ENCODE measurements around the gene SCD. TPM values are rescaled to one million over a fixed set of nuclear protein-coding genes. Genes with fewer than 3 reads are reported as not detected.

Gene SCD
- total RNA-seq, 1 donor from 2014 or later: 428 TPM

DNA sequence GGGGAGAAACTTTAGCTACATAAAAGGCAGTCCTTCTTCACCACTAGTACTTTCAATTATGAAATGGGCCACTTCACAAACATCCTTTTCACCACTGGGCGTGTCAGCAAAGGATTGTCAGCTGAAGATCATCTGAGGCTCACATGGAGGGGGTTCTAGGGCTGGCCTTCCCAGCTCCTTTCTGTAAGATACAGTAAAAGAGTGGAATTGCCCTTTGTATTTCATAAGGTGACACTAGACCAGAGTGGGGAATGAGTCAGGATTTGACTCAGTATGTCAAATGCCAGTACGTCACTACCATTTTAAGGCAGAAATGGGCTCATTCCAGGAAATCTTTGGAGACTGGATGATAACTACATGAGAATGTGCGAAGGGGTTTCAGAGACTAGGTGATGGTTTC, 39.3 kb upstream of the SCD start:
- Histone ChIP-seq H3K27me3 (ENCODE audit: insufficient read depth, low read length) (peaks cover 29% of the 10 kb centered on the region), H3K4me1 (ENCODE audit: insufficient read depth, low read length) (no peaks in the 10 kb centered on the region), H3K27ac (ENCODE audit: low read depth, low read length) (no peak overlapping the region), H3K4me3 (ENCODE audit: insufficient read depth, low read depth, low read length) (no peak overlapping the region), H3K79me2 (ENCODE audit: insufficient read depth, low read length) (no peaks in the 10 kb centered on the region), H3K9ac (ENCODE audit: low read length) (no peak overlapping the region), H4K20me1 (ENCODE audit: insufficient read depth, low read length) (no peaks in the 10 kb centered on the region), H3K4me2 (ENCODE audit: low read length) (no peak overlapping the region), H2AFZ (ENCODE audit: low read depth, low read length) (no peak overlapping the region), H3K9me3 (ENCODE audit: insufficient read depth, low read depth, low read length) (no peaks in the 10 kb centered on the region), H3K36me3 (ENCODE audit: insufficient read depth, low read length) (no peaks in the 10 kb centered on the region)
- Mint-ChIP-seq H3K27me3 (ENCODE audit: low read depth, unreplicated experiment) (peaks cover 20% of the 10 kb centered on the region), H3K4me3 (ENCODE audit: unreplicated experiment) (no peak overlapping the region), H3K36me3 (ENCODE audit: low read depth, unreplicated experiment) (no peaks in the 10 kb centered on the region), H3K27ac (ENCODE audit: unreplicated experiment) (peak overlapping the region; percentile 71), H3K9me3 (ENCODE audit: unreplicated experiment) (no peaks in the 10 kb centered on the region), H3K4me1 (ENCODE audit: low read depth, unreplicated experiment) (peaks cover 5% of the 10 kb centered on the region)
- TF ChIP-seq, protein P1, sequence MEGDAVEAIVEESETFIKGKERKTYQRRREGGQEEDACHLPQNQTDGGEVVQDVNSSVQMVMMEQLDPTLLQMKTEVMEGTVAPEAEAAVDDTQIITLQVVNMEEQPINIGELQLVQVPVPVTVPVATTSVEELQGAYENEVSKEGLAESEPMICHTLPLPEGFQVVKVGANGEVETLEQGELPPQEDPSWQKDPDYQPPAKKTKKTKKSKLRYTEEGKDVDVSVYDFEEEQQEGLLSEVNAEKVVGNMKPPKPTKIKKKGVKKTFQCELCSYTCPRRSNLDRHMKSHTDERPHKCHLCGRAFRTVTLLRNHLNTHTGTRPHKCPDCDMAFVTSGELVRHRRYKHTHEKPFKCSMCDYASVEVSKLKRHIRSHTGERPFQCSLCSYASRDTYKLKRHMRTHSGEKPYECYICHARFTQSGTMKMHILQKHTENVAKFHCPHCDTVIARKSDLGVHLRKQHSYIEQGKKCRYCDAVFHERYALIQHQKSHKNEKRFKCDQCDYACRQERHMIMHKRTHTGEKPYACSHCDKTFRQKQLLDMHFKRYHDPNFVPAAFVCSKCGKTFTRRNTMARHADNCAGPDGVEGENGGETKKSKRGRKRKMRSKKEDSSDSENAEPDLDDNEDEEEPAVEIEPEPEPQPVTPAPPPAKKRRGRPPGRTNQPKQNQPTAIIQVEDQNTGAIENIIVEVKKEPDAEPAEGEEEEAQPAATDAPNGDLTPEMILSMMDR (IDR thresholded peaks at IDR 0.05; ENCODE audit: insufficient read depth, low read depth, low read length): no peak
- TF ChIP-seq EZH2 (IDR thresholded peaks at IDR 0.05; ENCODE audit: insufficient read depth, low read length): no peak
- peak; percentile 48 for DNase-seq (ENCODE audit: low read depth)
- no peak for FAIRE-seq

- Histone ChIP-seq H3K79me2 (ENCODE audit: insufficient read depth, low read length) (no peaks in the 10 kb centered on the region), H2AFZ (ENCODE audit: low read depth, low read length) (no peak overlapping the region), H3K4me1 (ENCODE audit: insufficient read depth, low read length) (no peaks in the 10 kb centered on the region), H3K9me3 (ENCODE audit: insufficient read depth, low read depth, low read length) (no peaks in the 10 kb centered on the region), H3K4me2 (ENCODE audit: low read length) (no peak overlapping the region), H3K27me3 (ENCODE audit: insufficient read depth, low read length) (peaks cover 42% of the 10 kb centered on the region), H4K20me1 (ENCODE audit: insufficient read depth, low read length) (no peaks in the 10 kb centered on the region), H3K27ac (ENCODE audit: low read depth, low read length) (no peak overlapping the region), H3K36me3 (ENCODE audit: insufficient read depth, low read length) (no peaks in the 10 kb centered on the region), H3K4me3 (ENCODE audit: insufficient read depth, low read depth, low read length) (no peak overlapping the region), H3K9ac (ENCODE audit: low read length) (no peak overlapping the region)
- TF ChIP-seq, protein P1 (IDR thresholded peaks at IDR 0.05; ENCODE audit: insufficient read depth, low read depth, low read length): no peak
- no peak for TF ChIP-seq EZH2 (IDR thresholded peaks at IDR 0.05; ENCODE audit: insufficient read depth, low read length)
- FAIRE-seq: no peak
- no peak overlapping the region for H3K4me3 Mint-ChIP-seq (ENCODE audit: unreplicated experiment)
- no peaks in the 10 kb centered on the region for H3K9me3 Mint-ChIP-seq (ENCODE audit: unreplicated experiment)
- DNase-seq (ENCODE audit: low read depth): no peak
- no peaks in the 10 kb centered on the region for H3K36me3 Mint-ChIP-seq (ENCODE audit: low read depth, unreplicated experiment)
- H3K27ac Mint-ChIP-seq (ENCODE audit: unreplicated experiment): no peak overlapping the region
- peaks cover 5% of the 10 kb centered on the region for H3K4me1 Mint-ChIP-seq (ENCODE audit: low read depth, unreplicated experiment)
- H3K27me3 Mint-ChIP-seq (ENCODE audit: low read depth, unreplicated experiment): peaks cover 30% of the 10 kb centered on the region
These were observed 35.7 kb upstream of the SCD start for GRCh38 chr10:100311298-100311697.

- H3K9me3 ChIP-seq (ENCODE audit: insufficient read depth, low read depth, low read length): no peaks in the 10 kb centered on the region
- peaks cover 33% of the 10 kb centered on the region for H3K27me3 ChIP-seq (ENCODE audit: insufficient read depth, low read length)
These were observed 31.4 kb upstream of the SCD start for GRCh38 chr10:100315615-100316014.

More at GRCh38 chr10:100315615-100316014, 31.4 kb upstream of the SCD start:
- no peak overlapping the region for H3K27ac ChIP-seq (ENCODE audit: low read depth, low read length)
- H3K4me2 ChIP-seq (ENCODE audit: low read length): no peak overlapping the region
- Mint-ChIP-seq H3K27ac (ENCODE audit: unreplicated experiment) (no peak overlapping the region), H3K9me3 (ENCODE audit: unreplicated experiment) (no peaks in the 10 kb centered on the region), H3K27me3 (ENCODE audit: low read depth, unreplicated experiment) (peaks cover 32% of the 10 kb centered on the region), H3K4me3 (ENCODE audit: unreplicated experiment) (no peak overlapping the region), H3K4me1 (ENCODE audit: low read depth, unreplicated experiment) (peaks cover 4% of the 10 kb centered on the region), H3K36me3 (ENCODE audit: low read depth, unreplicated experiment) (no peaks in the 10 kb centered on the region)
- TF ChIP-seq, protein P1 (IDR thresholded peaks at IDR 0.05; ENCODE audit: insufficient read depth, low read depth, low read length): no peak
- H4K20me1 ChIP-seq (ENCODE audit: insufficient read depth, low read length): no peaks in the 10 kb centered on the region
- FAIRE-seq (no peak), DNase-seq (ENCODE audit: low read depth) (no peak)
- H2AFZ ChIP-seq (ENCODE audit: low read depth, low read length): no peak overlapping the region
- no peaks in the 10 kb centered on the region for H3K4me1 ChIP-seq (ENCODE audit: insufficient read depth, low read length)
- no peaks in the 10 kb centered on the region for H3K79me2 ChIP-seq (ENCODE audit: insufficient read depth, low read length)
- H3K4me3 ChIP-seq (ENCODE audit: insufficient read depth, low read depth, low read length): no peak overlapping the region
- no peak overlapping the region for H3K9ac ChIP-seq (ENCODE audit: low read length)
- H3K36me3 ChIP-seq (ENCODE audit: insufficient read depth, low read length): no peaks in the 10 kb centered on the region
